ENCODE measurements around the gene RAD1.

DNA sequence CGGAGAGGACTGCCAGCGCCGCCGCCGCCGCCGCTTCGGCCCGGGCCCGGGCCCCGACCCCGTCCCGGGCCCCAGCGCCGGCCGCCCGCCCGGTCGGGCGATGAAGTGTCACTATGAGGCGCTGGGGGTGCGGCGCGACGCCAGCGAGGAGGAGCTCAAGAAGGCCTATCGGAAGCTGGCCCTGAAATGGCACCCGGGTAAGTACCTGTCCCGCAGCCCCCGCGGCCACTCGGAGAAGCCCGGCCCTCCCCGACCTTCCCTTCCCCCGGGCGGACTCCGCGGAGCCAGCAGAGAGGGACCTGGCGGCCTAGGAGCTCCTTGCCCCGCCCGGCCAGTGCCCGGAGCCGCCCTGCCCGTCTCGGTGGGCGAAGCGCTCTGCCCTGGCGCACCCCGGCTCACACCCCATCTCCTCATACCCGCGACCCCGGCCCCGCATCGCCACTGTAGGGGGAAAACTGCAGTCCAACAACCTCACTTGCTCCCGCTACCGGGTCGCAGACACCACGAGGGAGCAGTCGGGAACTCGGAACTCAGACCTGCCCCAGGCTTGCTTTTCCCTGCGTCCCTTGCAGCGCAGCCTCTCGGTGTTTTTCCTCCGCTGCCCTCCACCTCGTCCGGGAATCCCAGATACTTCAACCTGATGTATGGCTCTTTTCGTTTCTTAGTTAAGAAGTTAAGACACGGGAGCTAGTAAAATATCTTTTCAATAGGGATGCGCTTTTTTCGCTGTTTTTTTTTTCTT lies 14.6 kb upstream of the RAD1 start:
- TF ChIP-seq, protein P1, sequence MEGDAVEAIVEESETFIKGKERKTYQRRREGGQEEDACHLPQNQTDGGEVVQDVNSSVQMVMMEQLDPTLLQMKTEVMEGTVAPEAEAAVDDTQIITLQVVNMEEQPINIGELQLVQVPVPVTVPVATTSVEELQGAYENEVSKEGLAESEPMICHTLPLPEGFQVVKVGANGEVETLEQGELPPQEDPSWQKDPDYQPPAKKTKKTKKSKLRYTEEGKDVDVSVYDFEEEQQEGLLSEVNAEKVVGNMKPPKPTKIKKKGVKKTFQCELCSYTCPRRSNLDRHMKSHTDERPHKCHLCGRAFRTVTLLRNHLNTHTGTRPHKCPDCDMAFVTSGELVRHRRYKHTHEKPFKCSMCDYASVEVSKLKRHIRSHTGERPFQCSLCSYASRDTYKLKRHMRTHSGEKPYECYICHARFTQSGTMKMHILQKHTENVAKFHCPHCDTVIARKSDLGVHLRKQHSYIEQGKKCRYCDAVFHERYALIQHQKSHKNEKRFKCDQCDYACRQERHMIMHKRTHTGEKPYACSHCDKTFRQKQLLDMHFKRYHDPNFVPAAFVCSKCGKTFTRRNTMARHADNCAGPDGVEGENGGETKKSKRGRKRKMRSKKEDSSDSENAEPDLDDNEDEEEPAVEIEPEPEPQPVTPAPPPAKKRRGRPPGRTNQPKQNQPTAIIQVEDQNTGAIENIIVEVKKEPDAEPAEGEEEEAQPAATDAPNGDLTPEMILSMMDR (IDR thresholded peaks at IDR 0.05) = no peak
- no peak for TF ChIP-seq EZH2 (IDR thresholded peaks at IDR 0.05; ENCODE audit: borderline replicate concordance, insufficient read depth, low read depth, low read length, poor library complexity, severe bottlenecking)
